CD4-positive, alpha-beta T cell treated with Interleukin-2 at 100 ng/mL for 4 hours (primary cell): ENCODE results near the gene ECSIT.
"Not testable (repeated sequence)": the region's sequence is repeated elsewhere in the genome, so short reads cannot be mapped to it uniquely, and the experiment has no call there.

Experiments used
- DNase-seq: peaks from one replicate; pipeline ENCODE4 v3.0.0-alpha.2; 2020; ENCODE audit warnings: low spot score

The ECSIT gene, protein sequence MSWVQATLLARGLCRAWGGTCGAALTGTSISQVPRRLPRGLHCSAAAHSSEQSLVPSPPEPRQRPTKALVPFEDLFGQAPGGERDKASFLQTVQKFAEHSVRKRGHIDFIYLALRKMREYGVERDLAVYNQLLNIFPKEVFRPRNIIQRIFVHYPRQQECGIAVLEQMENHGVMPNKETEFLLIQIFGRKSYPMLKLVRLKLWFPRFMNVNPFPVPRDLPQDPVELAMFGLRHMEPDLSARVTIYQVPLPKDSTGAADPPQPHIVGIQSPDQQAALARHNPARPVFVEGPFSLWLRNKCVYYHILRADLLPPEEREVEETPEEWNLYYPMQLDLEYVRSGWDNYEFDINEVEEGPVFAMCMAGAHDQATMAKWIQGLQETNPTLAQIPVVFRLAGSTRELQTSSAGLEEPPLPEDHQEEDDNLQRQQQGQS

DNA sequence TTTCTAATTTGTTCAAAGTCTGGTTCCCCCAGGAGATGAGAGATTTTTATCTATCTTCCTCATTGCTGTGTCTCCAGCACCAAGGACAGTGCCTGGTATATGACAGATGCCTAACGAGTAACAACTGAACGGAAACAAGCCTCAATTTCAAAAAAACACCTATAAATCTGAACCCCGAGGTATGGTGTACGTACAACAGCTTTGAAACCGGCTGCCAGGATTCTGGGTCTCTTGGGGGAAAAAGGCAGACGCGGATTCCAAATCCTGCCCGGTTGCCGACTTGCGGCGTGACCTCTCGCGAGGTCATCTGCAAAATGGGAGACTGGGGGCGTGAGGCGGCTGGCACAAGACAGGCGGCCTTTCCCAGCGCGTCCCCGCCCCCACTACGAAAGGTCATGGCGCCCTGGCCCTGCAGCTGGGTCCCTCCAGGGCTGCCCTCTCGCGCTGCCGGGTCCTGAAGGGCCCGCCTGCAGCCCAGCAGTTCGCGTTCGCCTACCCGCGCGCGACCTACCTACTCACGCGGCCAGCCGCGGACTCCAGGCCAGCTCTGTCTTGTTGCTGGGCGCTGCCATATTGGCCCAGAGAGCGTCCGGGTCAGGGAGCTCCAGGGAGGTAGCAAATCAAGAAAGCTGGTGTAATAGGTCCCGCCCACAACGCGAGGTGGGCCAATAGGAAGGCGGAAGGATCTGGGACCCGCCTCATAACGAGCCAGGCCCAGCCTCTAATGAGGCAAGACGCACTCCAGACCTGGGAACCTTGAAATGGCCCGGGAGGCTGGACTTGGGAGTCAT is at the start of gene ECSIT:
Gene ECSIT (minus strand): TSS at position 584 of the 791 bp plus-strand sequence. CDS start 9,964 bp downstream, outside the sequence.
- peak; percentile 95 for DNase-seq

DNA sequence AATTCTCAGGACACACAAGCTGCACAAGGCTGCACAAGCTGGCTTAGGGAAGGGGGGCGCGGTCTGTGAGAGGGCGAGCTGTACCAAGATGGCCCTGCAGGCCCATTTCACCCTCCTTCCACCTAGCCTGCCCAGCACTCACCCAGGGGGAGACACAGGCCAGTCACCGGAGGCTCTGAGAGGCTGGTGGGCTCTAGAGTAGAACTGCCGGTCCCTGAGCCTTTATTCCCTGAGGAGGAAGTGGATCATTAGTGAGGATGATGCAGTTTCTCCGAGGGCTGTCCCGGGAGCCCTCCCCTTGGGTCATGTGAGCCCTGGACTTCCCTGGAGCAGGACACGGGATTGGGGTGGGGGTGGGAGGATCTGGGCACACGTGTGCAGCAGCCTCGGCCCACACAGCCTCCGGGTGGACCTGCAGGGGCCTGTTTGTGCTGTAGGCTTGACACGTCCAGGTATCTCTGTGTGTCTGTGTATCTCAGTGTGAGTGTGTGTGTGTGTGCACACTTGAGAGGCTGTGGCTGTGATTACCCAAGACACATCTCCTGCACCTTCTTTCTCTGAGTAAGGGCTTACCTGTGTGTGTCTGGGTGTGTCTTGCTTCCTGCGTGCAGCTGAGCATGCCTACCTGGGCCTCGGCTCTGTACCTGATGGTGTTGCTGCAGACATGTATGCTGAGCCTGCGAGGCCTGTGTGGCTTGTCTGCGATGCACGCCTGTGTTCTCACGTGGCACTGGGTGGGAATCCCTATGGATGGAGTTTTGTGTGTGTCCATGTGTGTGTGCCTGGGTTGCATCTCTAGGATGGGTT is 48.7 kb upstream of the ECSIT start, which contains the start of gene ACP5:
Gene ACP5 (minus strand): TSS at position 195 of the 807 bp plus-strand sequence. CDS start 328 bp downstream, outside the sequence.
- DNase-seq = no peak

DNA sequence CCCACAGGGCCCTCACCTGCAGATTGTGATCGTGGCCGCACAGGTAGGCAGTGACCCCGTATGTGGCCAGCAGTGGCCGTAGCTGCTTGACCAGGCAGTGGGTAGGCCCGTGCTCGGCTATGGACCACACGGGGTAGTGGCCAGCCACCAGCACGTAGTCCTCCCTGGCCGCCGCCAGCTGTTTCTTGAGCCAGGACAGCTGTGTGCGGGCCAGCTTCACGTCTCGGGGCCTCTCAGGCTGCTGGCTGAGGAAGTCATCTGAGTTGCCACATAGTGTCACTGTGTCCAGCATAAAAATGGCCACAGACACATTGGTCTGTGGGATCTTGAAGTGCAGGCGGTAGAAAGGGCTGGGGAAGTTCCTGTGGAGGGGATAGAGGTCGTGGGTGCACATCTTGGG is 47.3 kb upstream of the ECSIT start:
- no peak for DNase-seq

DNA sequence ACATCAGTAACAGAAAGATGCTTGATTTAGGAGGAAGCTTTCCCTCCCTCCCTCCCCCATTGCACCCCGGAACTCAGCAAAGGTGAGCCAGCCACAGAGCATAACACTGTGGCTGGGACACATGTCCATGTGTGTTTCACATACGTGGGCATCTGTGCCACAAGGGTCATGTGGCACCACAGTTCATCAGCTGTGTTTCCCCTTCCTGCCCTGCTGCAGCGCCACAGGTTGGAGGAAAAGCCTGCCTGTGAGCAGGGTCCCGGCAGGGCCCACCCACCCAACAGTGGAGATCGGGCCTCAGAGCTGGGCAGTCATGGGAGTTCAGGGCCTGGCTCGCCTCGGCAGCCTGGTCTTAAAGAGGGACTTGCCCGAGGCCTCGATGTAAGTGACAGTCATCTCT is 45.8 kb upstream of the ECSIT start:
- DNase-seq = no peak

DNA sequence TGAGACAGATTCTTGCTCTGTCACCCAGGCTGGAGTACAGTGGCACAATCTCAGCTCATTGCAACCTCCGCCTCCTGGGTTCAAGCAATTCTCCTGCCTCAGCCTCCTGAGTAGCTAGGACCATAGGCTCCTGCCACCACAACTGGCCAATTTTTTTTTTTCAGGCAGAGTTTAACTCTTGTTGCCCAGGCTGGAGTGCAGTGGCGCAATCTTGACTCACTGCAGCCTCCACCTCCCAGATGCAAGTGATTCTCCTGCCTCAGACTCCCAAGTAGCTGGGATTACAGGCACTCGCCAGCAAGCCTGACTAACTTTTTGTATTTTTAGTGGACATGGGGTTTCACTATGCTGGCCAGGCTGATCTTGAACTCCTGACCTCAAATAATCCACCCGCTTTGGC is 44.8 kb upstream of the ECSIT start:
- DNase-seq = not testable (repeated sequence)

DNA sequence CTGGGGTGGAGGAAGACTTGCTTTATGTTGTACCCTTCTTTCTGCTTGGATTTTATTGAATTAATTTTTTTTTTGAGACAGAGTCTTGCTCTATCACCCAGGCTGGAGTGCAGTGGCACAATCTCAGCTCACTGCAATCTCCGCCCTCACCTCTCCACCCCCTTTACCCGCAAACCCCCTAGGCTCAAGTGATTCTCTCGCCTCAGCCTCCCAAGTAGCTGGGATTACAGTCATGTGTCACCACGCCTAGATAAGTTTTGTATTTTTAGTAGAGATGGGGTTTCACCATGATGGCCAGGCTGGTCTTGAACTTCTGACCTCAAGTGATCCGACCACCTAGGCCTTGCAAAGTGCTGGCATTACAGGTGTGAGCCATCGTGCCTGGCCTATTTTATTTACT is 44.4 kb upstream of the ECSIT start:
- not testable (repeated sequence) for DNase-seq

DNA sequence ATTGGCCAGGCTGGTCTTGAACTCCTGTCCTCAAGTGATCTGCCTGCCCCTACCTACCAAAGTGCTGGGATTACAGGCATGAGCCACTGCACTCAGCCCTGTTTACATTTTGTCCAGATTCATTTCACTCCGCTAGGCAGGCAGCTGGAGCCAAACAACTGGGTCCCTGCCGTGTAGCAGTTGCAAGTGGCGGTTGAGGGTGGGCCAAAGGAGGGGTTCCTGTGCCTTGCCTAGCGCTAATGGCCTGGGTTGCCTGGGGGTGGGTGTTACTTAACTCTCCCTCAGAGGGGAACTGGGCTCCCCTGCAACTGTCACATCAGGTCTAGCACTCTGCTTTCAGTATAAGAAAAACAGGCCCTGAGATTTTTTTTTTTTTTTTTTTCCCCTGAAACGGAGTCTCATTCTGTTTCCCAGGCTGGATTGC is 41.1 kb upstream of the ECSIT start:
- no peak for DNase-seq

DNA sequence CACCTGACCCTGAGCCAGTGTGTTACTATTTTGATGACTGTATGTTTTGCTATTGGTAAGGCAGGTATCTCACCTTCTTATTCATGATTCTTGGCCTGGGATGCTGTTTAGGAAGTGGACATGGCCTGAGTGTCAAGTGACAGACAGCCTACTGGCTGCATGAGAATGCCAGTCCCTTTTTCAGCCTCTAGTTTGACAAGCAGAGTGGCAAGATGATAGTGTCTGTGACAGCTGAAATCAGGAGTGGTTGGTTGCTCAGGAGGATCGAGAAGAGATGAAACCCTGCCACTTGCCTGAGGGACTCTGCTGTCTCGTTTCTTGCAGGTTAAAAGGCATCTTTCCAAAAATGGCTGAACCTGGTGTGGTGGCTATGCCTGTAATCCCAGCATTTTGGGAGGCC is 37.2 kb upstream of the ECSIT start:
- no peak for DNase-seq

DNA sequence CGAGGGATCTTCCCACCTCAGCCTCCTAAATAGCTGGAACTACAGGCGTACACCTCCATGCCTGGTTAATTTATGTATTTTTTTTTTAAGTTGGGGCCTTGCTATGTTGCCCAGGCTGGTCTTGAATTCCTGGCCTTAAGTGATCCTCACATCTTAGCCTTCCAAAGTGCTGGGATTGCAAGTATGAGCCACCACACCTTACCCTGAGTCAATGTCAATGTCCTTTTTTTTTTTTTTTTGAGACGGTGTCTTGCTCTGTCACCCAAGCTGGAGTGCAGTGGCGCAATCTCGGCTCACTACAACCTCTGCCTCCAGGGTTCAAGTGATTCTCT is 36.7 kb upstream of the ECSIT start:
- not testable (repeated sequence) for DNase-seq

DNA sequence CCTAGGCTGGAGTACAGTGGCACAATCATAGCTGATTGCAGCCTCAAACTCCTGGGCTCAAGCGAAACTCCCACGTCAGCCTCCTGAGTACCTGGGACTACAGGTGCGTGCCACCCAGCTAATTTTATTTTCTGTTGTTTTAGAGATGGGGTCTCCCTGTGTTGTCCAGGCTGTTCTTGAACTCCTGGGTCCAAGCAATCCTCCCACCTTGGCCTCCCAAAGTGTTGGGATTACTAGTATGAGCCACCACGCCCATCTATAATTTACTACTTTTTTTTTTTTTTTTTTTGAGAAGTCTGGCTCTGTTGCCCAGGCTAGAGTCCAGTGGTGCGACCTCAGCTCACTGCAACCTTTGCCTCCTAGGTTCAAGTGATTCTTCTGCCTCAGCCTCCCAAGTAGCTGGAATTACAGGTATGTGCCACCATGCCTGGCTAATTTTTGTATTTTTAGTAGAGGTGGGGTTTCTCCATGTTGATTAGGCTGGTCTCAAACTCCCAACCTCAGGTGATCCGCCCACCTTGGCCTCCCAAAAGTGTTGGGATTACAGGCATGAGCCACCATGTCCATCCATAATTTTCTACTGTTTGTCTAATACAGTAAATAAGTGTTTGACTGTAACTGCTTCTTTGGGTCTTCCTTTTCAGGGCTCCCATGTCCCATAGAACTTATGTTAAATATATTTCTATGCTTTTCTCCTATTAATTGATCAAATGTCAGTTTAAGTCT is 35.3 kb upstream of the ECSIT start:
- DNase-seq = not testable (repeated sequence)

DNA sequence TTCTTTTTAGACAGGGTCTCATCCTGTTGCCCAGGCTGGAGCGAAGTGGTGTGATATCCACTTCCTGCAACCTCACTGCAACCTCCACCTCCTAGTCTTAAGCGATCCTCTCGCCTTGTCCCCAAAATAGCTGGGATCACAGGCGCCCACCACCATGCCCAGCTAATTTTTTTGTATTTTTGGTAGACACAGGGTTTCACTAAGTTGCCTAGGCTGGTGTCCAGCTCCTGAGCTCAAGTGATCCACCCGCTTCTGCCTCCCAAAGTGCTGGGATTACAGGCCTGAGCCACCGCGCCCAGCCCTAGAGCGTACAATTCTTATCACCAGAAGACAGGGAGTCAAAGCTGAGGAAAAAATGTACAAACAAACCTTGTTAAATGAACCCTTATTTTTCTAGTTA is 34.6 kb upstream of the ECSIT start:
- DNase-seq = no peak

DNA sequence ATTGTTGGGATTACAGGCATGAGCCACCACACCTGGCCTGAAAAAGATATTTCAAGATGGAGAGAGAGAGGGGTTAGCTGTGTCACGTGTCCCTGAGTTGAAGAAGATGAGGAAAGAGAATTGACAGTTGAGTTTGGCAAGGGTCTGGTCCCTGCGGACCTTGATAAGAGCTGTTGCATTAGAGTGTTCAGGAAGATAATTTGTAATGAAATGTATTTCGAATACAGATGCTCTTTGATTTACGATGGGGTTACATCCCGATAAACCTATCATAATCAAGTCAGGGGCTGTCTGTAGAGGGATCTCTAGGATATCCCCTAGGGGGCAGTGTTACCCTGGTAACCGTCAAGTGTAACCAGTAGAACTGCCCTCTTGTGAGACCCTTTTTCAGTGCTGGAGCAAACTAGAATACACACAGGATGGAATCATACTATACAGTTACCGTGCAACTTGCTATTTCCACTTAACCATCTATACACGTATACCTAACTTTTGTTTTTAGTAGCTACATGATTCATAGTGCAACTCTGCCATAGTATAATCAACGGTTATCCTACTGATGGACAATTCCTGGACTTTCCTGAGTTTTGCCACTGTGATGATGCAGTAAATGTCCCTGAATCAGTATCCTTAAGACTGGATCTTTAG is 31.6 kb upstream of the ECSIT start:
- DNase-seq = peak; percentile 83

DNA sequence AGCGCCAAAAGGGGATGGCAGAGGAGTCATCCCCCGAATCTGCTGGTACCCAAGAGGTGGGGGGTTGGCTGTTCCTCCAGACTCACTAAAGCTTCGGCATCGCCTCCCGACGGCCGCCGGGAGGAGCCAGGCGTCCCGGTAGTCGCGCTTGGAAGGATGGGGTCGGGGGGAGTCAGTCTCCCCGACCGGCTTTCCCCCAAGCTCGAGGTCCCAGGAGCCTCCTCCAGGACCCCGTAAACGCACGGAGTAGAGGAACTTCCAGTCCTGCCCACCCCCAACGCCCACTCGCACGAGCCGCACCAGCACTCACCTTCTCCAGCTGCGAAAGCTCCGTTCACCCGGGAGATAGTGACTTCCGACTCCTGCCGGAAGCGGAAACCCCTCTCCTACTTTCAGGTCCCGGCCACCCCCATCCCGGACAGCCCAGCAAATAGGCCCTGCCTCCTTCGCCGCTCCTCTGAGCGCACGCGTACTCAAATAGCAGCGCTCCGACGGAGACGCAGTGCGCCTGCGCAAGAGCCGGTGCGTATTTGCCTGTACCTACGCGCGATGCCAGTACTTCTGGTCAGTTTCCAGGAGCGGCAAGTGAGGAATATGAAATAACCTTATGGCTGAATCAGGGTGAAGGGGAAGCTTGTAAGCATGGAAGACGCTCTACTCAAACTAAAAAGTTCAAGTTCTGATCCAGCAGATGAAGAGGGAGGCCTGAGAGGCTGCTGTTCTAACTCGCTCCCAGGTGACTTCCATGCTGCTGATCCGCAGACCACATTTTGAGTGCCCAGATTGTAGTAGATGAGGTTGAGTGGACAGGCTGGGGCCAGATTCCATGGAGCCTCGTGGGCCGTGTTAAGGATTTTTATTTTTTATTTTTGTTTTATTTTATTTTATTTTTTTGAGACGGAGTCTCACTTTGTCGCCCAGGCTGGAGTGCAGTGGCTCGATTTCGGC is 30.2 kb upstream of the ECSIT start, which contains the start of gene ELOF1:
Gene ELOF1 (minus strand): TSS at position 350 of the 948 bp plus-strand sequence. CDS start 4,883 bp downstream, outside the sequence.
- DNase-seq = peak; percentile 97

DNA sequence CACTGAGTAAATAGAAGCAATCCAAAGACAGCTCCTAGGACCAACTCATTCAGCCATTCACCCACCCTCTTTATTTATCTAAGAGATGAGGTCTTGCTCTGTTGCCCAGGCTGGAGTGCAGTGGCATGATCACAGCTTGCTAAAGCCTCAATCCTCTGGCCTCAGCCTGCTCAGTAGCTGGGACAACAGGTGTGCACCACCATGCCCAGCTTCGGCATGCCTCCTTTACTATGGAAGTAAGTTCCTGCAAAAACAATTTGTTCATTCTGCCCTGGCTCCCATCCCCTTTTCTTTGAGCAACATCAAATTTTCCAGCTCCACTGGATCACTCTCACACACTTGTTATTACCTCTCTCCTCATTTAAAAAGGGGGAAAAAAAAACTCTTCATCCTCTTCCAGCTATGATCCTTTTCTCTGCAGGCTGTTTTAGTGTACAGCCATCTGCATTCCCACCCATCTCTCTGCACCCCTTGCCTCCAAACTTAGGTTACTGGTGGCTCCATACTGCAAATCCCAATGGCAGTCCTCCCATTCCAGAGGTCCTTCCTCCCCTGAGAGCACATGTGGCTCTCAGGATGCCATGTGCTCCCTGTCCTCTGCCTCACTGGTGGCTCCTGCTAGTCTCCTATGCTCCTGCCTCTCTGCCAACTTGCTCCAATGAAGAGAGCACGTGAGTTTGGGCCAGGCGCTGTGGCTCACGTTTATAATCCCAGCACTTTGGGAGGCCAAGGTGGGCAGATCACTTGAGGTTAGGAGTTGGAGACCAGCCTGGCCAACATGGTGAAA is 27.9 kb upstream of the ECSIT start:
- no peak for DNase-seq

DNA sequence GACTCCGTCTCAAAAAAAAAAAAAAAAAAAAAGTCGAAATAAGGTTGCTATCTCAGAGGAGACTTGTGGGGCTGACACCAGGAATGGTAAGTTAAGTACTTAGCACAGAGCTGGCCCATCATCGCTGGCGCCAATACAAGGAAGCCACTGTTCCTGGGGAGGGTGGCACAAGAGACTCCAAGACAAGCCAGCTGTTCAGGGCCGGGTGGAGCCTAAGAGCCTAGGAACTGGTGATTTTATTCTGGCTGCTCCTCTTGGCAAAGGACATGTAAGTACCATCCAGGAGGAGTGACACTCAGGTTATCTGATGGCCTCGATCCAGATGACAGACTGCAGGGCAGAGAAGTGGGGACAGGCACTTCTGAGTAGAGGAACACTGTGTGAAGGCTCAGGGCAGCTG is 26.3 kb upstream of the ECSIT start:
- DNase-seq = no peak

DNA sequence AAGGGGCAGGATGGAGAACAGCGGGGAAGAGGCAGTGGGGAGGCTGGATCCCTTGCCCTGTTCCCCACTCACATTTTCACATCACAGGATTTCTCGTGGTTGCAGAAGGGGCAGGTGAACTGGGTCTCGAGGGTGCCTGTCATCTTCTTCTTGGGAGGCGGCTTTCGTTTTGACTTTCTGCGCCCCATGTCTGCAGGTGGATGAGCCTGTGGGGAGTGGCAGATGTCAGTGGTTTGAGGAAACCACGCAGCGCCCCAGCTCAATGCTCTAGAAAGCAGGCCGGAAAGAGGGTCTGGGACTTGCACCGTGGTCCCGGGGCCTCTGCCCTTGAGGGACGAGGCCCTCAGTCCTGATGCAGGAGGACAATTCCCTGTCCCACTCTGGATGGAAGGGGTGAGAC is 25.2 kb upstream of the ECSIT start:
- no peak for DNase-seq

DNA sequence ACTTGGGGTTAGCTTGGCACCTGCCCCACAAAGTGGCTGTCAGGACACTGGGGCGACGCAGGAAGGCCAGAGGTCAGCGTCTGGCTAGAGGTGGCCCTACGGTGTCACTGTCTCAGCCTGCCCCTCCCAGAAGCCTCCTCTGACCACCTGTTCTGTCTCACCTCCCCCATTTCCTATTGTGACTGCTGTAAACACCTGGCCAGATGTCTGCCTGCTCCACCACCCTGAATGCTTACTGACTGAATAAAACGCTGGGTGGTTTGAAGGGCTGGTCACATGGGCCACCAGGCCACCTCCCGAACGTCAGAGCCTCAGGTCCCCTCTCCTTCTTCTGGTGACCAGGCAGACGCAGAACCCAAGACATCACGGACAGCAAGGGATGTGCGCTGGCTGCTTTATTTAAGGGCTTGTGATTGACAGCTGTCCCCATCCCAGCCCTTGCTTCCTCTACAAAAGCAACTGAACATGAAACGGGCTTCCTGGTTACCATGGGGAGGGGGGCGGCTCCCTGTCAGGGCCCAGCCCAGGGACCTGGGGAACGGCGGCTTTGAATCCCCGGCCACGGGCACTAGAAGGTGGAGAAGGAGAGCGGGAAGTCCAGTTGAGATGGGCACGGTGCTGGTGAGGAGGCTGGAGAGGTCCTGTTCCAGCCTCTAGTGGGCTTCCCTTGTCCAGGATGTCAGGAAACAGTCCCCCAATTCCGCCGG is 23.9 kb upstream of the ECSIT start:
- no peak for DNase-seq

DNA sequence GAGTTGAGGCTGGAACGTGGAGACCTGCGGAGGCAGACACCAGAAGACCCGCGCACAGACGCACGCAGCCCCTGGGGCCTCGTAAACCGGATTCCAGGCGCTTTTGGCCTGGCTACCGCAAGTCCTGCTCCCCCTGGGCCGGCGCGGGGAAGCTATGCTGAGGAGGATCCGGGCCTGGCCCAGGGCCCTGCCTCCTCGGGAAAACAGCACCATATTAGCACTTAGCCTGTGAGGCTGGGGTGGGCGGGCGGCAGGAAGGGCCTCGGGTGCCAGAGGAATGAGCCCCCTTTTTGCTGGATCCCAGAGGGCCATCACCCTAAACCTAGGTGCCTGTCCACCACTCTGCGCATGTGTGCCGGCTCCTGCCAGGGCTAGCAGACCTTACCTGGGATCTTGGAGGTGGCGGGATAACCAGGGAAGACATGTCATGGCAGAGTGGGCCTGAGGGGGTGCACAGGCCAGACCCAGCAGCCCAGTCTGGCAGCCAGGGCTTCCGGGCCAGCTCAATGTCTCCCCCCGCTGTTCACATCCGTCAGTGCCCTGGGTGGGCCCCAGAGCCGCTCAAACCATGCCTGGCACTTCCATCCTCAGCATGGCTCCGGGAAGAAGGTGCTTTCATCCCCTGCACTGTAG is 22.8 kb upstream of the ECSIT start:
- DNase-seq = no peak
